Measurements from ENCODE around the gene PPP2R1A. TPM values are rescaled to one million over a fixed set of nuclear protein-coding genes. Genes with fewer than 3 reads are reported as not detected.

PPP2R1A gene
- total and polyA plus RNA-seq, 2 of the 13 experiments (the other 11 are each of a cell fraction or from before 2014, with no cell fraction given) = 86.7 to 130 TPM

GRCh38 chr19:52212572-52213255, 22.9 kb downstream of the PPP2R1A start:
- peaks cover 40 to 87% of the 10 kb centered on the region in 2 experiments for H3K36me3 ChIP-seq (replicated peaks in 1 of 2; ENCODE audit: control insufficient read depth in 1 of 2, insufficient read depth in 2 of 2, low read length in 2 of 2)
- no peak overlapping the region for H3K4me2 ChIP-seq (ENCODE audit: low read depth, low read length)
- CTCF ChIA-PET (ENCODE audit: low intra/inter-chr PET ratio, low total read pairs) = no interaction called here
- no peak overlapping the region for H3K9ac ChIP-seq (ENCODE audit: insufficient read depth, low read depth, low read length)
- no peak for ATAC-seq
- DNase-seq (ENCODE audit: low spot score) = no peak
- no peak overlapping the region for H3K4me3 ChIP-seq (replicated peaks in 1 of 3; ENCODE audit: insufficient read depth in 1 of 3, low read depth in 2 of 3, low read length in 3 of 3)
- H4K20me1 ChIP-seq (ENCODE audit: insufficient read depth, low read length) = no peaks in the 10 kb centered on the region
- no peak for FAIRE-seq
- H3K27ac ChIP-seq (ENCODE audit: extremely low read length, insufficient read depth, low read length) = no peak overlapping the region
- H3K9me3 ChIP-seq (ENCODE audit: low read length) = no peaks in the 10 kb centered on the region
- TF ChIP-seq ZNF576 (CRISPR knock-in tag; IDR thresholded peaks at IDR 0.05) = no peak
- TF ChIP-seq AGO2 (optimal IDR thresholded peaks at IDR 0.05; ENCODE audit: low read depth, low read length) = peak; percentile 28
- 96% methylated on average over 25 of the region's 25 CpGs for WGBS (ENCODE audit: low lambda C conversion rate)
- in situ Hi-C loops (cut with HindIII; ENCODE audit: extremely low pct_ligation_motif_present, low pct_unique_long_range_greater_than_20kb) (no loop called here), intact Hi-C loops (cut with micrococcal nuclease; ENCODE audit: unreplicated experiment) (no loop called here)
- no peaks in the 10 kb centered on the region for H3K4me1 ChIP-seq (ENCODE audit: insufficient read depth, low read length)
- POLR2A ChIA-PET = no interaction called here
- H2AFZ ChIP-seq (ENCODE audit: low read length) = no peak overlapping the region
- H3K79me2 ChIP-seq (ENCODE audit: insufficient read depth, low read length) = no peaks in the 10 kb centered on the region
- no peaks in the 10 kb centered on the region for H3K27me3 ChIP-seq (ENCODE audit: control insufficient read depth in 1 of 2, insufficient read depth in 2 of 2, low read length in 2 of 2)
- BruUV-seq (replicated peaks) = no TSS peak

GRCh38 chr19:52214241-52214640, 24.4 kb downstream of the PPP2R1A start:
- Histone ChIP-seq H3K27me3 (ENCODE audit: control insufficient read depth in 1 of 2, insufficient read depth in 2 of 2, low read length in 2 of 2) (no peaks in the 10 kb centered on the region), H3K9me3 (ENCODE audit: low read length) (no peaks in the 10 kb centered on the region), H3K4me3 (replicated peaks in 1 of 3; ENCODE audit: insufficient read depth in 1 of 3, low read depth in 2 of 3, low read length in 3 of 3) (no peak overlapping the region), H2AFZ (ENCODE audit: low read length) (no peak overlapping the region), H3K4me1 (ENCODE audit: insufficient read depth, low read length) (no peaks in the 10 kb centered on the region), H3K36me3 (replicated peaks in 1 of 2; ENCODE audit: control insufficient read depth in 1 of 2, insufficient read depth in 2 of 2, low read length in 2 of 2) (peaks cover 40 to 85% of the 10 kb centered on the region in 2 experiments), H3K4me2 (ENCODE audit: low read depth, low read length) (no peak overlapping the region), H4K20me1 (ENCODE audit: insufficient read depth, low read length) (no peaks in the 10 kb centered on the region), H3K9ac (ENCODE audit: insufficient read depth, low read depth, low read length) (no peak overlapping the region), H3K79me2 (ENCODE audit: insufficient read depth, low read length) (no peaks in the 10 kb centered on the region), H3K27ac (ENCODE audit: extremely low read length, insufficient read depth, low read length) (no peak overlapping the region)
- DNase-seq (ENCODE audit: low spot score) (no peak), ATAC-seq (no peak), FAIRE-seq (no peak)
- 90% methylated on average over 4 of the region's 5 CpGs for WGBS (ENCODE audit: low lambda C conversion rate)
- BruUV-seq (replicated peaks) = no TSS peak
- no peak for TF ChIP-seq ZNF577 (CRISPR knock-in tag; IDR thresholded peaks at IDR 0.05; ENCODE audit: borderline replicate concordance, low read depth)
- no peak for TF ChIP-seq ELF4 (CRISPR knock-in tag; IDR thresholded peaks at IDR 0.05; ENCODE audit: borderline replicate concordance)
- no peak for TF ChIP-seq ZC3H13 (CRISPR knock-in tag; IDR thresholded peaks at IDR 0.05)
- no peak for TF ChIP-seq ZNF10 (CRISPR knock-in tag; IDR thresholded peaks at IDR 0.05; ENCODE audit: borderline replicate concordance, low read depth)
- no peak for TF ChIP-seq DZIP1 (CRISPR knock-in tag; IDR thresholded peaks at IDR 0.05)
- no peak for TF ChIP-seq ZFX (CRISPR knock-in tag; IDR thresholded peaks at IDR 0.05; ENCODE audit: low read depth)
- no peak for TF ChIP-seq ZC3H4 (CRISPR knock-in tag; IDR thresholded peaks at IDR 0.05; ENCODE audit: borderline replicate concordance)
- no peak for TF ChIP-seq IKZF4 (CRISPR knock-in tag; IDR thresholded peaks at IDR 0.05; ENCODE audit: borderline replicate concordance, low read depth, not compliant biosample characterization)
- ChIA-PET POLR2A (interaction anchor here (1.5 kb wide), 1 partner anchor 25 kb away, joined by 5 read pairs; the partner anchor contains the start of gene PPP2R1A), CTCF (ENCODE audit: low intra/inter-chr PET ratio, low total read pairs) (no interaction called here)
- in situ Hi-C loops (cut with HindIII; ENCODE audit: extremely low pct_ligation_motif_present, low pct_unique_long_range_greater_than_20kb) (no loop called here), intact Hi-C loops (cut with micrococcal nuclease; ENCODE audit: unreplicated experiment) (no loop called here)

All from HepG2 (cell line).